Fibroblast of gingiva (primary cell): ENCODE data around the gene HBZ.
"Not testable (repeated sequence)": the region's sequence is repeated elsewhere in the genome, so short reads cannot be mapped to it uniquely, and the experiment has no call there.

ENCODE experiments used
- DNase-seq: peaks from one replicate; pipeline ENCODE4 v3.0.0-alpha.2; 2011; ENCODE audit warnings: low read depth

HBZ gene

GRCh38 chr16:152141-153128 is at the start of gene HBZ:
Gene HBZ, plus strand, starts transcription at chr16:152644. Its CDS starts 266 bp downstream, at chr16:152910.
- DNase-seq: no peak

GRCh38 chr16:104355-104754 is 48.1 kb upstream of the HBZ start:
- DNase-seq: no peak

GRCh38 chr16:104928-105327 is 47.5 kb upstream of the HBZ start:
- DNase-seq: no peak

DNA sequence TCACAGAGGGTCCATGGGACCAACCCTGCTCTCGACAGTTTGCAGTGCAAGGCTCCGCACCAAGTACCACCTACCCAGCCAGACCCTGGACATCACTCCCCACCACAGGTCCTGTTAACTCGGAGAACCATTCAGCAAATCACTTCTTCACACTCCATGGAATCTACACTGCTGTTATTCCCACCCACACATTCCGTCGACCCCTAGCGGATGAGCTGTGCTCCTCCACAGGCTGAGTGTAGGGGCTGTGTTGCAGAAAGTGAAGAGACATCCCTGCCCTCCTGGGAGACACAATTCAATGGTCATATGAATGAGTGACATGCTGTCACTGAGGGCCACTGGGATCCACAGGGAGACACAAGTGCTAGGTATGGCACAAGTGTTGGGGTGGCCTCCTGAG is 46.9 kb upstream of the HBZ start:
- no peak for DNase-seq

- DNase-seq: peak; percentile 76
Observed at GRCh38 chr16:106623-107324, 45.7 kb upstream of the HBZ start.

DNA sequence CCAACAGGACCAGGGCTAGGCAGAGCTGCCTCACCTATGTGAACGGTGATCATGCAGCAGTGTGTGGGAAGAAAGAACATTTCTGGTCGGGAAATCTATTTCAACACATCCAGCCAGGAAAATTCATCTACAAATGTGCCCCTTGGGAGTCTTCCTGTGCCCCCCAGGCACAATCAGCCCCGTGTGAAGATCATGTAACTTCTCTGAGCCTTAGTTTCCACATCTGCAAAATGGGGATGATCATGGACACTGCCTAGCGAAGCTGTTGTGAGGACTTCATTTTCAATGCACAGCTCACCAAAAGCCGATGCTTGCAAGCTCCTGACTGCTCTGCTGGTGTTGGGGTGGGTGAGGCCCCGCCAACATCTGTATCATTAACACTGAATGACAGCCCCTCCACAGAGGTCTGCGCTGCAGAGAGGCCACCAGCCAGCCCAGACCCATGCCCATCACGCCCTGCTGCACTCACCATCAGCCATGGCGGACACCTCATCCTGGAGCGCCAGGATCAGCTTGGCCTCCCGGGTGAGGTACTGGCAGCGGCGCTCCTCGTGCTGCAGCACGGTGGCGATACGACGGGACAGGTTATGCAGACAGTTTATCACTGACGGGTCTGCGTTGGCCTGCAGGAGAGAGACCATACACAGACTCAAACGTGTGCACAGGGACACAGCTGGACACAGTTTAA is 40.1 kb upstream of the HBZ start:
- no peak for DNase-seq

- no peak for DNase-seq
Observed at GRCh38 chr16:114327-114726, 38.1 kb upstream of the HBZ start.

- no peak for DNase-seq
Observed at GRCh38 chr16:116015-116414, 36.4 kb upstream of the HBZ start.

GRCh38 chr16:117379-118365 is 34.8 kb upstream of the HBZ start:
- DNase-seq: no peak

DNA sequence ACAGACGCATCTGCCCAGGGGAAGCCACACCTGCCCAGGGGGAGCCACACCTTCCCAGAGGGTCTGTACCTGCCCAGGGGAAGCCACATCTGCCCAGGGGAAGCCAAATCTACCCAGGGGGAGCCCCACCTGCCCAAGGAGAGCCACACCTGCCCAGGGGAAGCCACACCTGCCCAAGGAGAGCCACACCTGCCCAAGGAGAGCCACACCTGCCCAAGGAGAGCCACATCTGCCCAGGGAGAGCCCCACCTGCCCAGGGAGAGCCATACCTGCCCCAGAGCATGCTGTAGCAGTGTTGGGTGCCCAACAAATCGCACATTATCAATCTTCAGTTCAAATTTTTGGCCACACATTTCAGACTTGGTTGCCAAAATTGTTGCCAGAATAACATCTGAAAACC is 33.6 kb upstream of the HBZ start:
- no peak for DNase-seq

- DNase-seq: no peak
Observed at GRCh38 chr16:119295-119694, 33.1 kb upstream of the HBZ start.

GRCh38 chr16:119835-120491 is 32.5 kb upstream of the HBZ start:
- no peak for DNase-seq

DNA sequence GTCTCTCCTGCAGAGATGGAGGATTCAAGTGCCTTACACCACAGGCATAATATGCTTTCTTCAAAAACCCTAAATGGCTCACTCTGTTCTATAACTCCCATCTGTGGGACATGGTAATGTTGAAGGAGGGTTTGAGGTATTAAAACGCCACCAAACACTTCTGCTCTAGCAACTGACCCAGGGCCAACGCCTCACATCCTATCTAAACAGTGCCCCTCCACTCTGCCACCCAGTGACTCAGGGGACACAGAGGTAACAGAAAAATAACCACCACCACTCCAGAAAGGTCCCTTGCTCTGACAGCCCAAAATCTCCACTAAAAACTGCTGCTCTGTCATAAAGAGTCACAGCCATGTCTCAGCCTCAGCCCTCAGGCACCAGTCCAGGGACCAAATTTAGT is 31.7 kb upstream of the HBZ start:
- DNase-seq: no peak

- DNase-seq: no peak
Observed at GRCh38 chr16:122361-122760, 30.1 kb upstream of the HBZ start.

DNA sequence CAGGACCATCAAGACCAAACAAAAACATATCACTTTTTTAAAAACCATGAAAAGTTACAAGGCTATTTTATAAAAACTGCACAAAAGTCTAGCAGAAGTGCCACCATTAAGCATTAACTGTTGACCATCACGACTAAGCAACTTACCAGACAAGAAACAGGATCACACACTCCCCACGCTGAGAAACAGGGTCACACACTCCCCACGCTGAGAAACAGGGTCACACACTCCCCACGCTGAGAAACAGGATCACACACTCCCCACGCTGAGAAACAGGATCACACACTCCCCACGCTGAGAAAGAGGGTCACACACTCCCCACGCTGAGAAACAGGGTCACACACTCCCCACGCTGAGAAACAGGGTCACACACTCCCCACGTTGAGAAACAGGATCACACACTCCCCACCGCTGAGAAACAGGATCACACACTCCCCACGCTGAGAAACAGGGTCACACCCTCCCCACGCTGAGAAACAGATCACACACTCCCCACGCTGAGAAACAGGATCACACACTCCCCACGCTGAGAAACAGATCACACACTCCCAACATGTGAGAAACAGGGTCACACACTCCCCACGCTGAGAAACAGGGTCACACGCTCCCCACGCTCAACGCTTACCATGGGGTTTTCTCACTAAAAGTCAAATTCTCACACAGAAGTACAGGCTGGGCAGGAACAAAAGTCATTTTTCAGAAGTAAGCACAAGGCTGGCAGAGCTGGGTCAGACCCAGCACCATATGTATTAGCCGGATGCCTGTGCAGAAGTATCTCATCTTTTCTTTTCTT is 28.7 kb upstream of the HBZ start:
- DNase-seq: not testable (repeated sequence)

DNA sequence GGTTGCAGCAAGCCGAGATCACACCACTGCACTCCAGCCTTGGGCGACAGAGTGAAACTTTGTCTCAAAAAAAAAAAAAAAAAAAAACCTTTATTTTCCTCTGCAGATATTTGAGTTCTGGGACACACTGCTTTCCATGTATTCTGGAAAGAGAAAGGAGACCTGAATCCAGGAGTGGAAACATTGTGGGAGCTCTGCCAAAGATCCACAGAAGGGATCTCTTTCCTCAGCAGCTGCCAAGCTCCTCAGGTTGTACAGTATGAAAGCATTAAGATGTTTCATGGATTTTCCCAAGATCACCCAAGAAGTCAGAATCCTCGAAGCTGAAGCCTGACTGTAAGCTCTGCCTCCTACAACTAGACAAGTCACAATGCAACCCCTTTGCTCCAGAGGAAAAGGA is 27.4 kb upstream of the HBZ start:
- no peak for DNase-seq

DNA sequence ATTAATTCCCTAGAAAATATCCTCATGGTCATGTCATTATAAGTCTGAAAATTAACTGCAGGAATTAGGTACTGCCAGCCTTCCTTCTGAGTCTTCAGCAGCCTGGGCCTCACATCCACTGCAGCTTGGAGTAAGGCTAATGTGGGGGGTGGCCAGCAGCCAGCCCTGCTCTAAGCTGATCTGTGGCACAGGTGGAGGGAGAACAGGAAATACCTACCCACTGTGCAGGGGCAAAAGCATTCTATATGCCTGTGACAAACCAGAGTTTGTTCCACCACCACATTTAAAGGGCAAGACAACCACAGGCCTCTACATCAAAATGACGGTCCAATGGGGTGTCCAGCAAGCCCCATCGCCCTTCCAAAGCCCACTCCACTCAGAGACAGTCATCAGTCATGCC is 23.4 kb upstream of the HBZ start:
- DNase-seq: no peak

DNA sequence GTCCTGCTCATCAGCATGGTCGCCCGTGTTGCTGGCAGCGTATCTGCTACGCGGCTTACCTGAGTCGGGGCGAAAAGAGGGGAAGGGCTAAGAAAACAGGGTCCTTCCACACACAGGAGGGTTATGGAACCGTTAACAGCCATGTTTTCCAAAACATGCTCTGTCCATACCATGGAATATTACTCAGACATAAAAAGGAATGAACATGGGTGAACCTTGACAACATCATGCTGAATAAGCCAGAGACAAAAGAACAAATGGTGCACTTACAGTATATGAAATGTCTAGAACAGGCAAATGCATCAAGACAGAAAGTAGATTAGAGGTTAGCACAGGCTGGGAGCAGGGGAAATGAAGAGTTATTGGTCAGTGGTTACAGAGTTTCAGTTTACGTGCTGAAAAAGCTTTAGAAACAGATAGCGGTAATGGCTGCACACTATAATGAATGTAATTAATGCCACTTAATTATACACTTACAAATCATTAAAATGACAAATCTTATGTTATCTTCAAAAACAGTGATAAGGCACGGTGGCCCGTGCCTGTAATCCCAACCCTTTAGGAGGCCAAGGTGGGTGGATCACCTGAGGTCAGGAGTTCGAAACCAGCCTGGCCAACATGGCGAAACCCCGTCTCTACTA is 21.8 kb upstream of the HBZ start:
- DNase-seq: no peak

GRCh38 chr16:132120-132519 is 20.3 kb upstream of the HBZ start:
- DNase-seq: no peak

- DNase-seq: no peak
Observed at GRCh38 chr16:133716-134115, 18.7 kb upstream of the HBZ start.
